HG03039 (cell line): ENCODE measurements around the gene CH25H.

Source experiments
- ATAC-seq: cut with Tn5 transposase; IDR thresholded peaks from one replicate; pipeline ENCODE4 v1.9.1; 2021; ENCODE audit warnings: mild to moderate bottlenecking, moderate library complexity; ENCODE audit not compliant: unreplicated experiment

Gene CH25H

DNA sequence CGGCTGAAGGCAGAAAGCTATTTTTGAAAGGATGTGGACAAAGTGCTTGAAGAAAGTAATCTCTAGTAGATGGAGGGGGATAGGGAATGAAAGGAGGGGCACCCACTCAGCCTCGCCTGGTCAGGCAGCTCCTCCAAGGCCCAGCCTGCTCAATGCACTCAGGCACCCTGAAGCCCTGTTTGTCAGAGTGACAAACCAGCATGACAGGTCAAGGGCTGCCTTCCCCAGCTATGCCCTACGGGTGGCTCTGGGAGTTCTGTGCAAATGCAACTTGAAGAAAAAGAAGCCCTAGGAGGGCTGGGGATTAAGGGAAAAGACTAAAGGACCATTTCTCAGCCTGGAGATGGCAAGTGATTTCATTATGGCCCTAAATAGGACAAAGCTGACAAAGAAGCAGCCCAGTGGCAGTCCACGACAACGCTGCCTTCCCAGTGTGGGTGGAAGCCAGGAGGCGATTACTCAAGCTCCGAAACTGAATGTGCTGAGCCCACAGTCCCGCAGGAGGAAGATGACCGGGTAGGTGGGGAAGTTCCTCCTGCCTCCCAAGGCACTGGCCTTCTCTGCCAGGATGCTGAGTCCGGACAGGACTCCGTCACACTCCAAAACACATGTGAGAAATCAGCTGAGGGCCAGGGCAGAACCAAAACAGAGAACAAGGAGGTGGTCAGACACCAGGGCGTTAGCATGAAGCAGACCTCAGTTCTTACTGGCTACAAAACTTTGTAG, 28.1 kb upstream of the CH25H start:
- ATAC-seq: no peak

DNA sequence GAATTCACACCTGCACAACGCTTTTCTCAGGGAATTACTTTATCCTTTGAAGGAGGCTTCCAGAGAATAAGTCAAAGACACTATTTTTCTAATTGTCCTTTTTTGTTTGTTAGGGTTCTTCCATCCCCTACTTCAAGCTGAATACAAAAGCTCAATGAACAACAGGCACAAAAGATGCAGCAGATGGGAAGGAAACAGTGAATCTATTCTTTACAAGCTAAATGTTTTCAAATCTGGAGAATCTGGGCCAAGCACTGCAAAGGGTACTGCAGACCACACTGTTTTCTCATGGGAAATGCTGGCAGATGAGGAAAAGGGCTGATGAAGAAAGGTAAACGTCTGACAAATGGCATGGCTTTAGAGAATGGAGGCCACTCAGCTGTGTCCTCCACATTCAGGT, 25.9 kb upstream of the CH25H start:
- no peak for ATAC-seq

DNA sequence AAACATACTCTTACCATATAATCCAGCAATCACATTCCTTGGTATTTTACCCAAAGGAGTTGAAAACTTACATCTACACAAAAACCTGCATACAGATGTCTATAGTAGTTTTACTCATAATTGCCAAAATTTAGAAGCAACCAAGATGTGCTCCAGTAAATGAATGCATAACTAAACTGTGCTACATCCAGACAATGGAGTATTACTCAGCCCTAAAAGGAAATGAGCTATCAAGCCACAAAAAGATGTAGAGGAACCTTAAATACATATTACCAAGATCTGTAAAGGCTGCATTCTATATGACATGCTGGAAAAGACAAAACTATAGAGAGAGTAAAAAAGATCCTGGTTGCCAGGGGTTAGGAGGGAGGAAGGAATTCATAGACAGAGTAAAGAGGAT, 21.8 kb upstream of the CH25H start:
- ATAC-seq: no peak

DNA sequence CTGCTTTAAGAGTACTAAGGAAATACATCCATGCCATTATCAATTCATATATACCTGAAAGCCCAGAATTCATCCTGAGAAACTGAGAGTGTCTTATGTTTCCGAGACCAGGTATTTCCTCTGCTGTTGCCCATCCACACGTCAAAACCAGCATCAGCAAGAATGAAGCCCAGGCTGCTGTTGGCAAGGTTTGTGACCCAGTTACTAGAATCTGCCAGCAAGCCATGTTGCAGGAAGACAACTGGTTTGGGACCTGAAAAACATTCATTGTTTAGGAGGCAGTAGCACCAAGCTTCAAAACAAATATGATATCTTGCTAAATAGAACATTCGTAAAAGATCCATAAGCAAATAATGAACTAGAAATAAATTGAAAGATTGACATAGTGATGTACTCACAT, 21.0 kb upstream of the CH25H start:
- ATAC-seq: no peak

DNA sequence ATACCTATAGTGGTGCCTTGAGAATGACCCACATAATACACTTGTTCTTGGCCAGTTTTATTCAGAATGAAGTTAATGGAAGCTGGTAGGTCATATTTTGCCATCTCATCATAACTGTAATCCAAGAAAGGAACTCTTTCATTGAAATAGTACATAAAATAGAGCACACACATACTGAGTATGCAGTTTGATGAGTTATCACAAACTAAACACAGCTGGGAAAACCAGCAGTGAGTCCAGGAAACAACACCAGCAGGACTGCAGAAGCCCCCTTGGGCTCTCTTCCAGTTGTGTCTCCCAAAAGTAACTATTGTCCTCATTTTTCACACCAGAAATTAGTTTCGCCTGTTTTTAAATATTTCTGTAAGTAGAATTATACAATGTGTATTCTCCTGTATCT, 19.8 kb upstream of the CH25H start:
- ATAC-seq: no peak

DNA sequence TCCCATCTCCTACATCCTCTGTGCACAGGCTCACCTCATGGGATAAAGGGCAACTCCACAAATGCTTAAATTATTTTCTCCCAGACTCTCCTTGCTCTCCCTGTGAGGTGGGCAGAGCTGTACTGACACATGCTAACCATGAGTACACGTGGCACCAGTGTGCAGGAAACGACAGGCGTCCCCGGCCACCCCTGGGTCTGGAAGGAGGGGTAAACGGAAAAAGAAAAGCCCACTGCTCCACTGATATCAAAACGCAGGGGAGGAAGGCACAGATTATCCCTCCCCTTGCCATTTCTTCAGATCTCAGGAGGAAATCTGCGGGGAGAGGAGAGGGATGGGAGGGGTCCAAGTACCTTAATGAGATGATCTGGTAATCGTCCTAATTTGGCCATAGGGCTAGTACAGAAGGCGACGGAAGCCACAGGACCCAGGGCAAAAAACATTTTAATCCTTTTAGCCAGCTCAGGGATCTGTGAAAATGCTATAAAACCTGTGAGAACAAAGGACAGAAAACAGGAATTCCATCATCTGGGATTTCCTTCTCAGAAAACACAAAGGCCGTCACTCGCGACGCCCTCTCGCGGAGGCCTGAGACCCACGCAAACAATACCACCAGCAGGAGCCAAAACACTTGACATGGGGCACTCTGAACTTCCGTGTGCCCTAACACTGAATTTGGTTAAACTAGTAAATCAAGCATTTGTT, 17.8 kb upstream of the CH25H start:
- ATAC-seq: no peak

DNA sequence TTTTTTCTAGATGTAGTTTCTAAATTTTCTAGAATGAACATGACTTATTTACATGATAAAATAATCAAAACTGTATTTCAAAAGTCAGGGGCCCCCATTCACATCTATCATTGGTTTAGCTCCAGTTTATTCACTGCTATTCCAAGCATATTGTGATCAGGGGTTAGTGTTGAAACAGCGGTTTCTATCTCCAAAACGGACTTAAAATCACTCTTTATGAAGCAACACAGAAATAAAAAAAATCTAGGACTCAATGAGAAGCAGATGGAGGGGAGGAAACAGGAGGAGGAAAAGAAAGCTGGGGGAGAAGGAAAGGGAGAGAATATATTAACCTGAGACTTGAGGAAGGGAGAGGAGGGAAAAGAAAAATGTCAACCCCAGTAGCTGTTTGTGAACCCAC, 14.8 kb upstream of the CH25H start:
- no peak for ATAC-seq

DNA sequence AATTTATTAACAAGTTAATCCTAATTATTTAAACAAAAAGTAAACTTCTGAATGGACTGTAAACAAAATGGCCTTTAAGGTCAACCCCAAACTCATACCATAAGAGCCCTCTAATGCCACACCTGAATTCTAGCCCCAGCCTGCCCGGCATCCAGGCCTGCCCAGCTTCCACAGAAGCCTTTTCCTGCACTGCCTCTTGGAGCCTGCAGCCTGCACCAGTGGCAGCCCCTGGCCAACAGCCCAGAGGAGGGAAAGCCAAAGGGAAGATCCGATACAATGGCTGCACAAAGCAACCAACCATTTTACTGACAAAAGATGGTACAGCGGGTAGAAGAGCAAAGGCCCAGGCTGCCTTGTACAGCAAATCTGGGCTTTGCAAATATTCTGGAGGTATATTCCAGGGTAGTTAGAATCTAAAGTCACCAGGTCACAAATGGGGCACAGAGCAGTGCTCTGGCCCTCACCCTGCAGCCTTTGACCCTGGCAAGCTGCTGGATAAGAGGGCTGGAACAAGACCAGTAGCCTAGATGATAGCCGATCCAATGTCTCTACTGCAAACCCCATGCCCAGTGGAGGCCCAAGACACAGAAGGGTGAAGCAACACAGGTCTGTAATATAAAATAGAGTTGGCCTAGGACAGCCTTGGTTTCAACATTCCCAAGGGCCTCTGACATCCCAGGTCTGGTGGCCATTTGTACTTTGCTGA, 12.5 kb upstream of the CH25H start:
- no peak for ATAC-seq

DNA sequence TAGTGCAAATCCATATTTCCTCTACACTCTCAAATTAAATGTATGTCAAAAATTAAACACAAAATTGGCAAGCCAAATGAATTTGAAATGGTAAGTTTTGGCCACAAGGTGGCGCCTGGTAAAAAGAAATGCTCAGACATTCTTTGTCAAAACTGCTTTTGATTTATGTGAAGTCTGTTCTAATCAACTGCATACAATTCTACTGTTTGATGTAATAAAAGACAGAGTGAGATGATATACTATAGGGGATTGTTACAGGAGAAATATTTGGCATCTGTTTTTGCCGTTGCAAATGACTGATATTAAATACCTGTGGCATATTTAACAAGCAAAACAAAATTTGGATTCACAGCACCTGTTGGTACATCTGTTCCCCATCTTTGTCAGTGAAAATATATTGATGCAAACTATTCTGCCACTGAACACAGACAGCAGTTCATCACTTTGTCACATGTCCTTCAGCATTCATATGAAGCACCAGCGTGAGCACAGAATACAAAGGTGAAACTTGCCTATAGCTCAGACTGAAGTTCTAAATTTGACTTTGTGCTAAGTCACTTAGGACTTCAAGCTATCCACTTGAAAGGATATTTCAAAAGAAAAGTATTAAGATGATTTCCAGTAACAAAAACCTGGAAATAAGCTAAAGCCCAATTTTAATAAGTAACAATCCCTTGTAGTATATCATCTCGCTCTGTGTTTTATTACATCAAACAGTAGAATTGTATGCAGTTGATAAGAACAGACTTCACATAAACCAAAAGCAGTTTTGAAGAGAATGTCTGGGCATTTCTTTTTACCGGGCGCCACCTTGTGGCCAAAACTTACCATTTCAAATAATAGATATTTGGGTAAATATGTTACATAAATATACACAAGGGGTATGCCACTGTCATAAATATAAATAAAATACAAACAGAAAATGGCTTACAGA, 10.2 kb upstream of the CH25H start:
- ATAC-seq: no peak

DNA sequence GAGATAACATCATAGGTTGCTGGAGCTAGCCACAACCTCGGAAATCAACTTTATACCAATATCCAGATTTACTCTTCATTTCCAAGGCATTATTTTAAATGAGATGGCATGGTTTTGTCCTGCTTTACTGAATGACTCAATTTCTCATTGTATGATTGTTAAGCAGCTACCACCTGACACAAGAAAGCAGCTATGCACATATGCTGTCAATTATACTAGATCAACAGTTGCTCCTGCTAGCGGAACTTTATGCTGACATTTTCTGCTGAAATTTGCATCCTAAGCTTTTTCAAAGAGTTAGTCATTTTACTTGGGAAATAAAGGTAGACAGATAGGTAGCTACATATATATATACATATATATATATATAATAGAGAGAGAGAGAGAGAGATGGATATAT, 8.9 kb upstream of the CH25H start:
- ATAC-seq: no peak

DNA sequence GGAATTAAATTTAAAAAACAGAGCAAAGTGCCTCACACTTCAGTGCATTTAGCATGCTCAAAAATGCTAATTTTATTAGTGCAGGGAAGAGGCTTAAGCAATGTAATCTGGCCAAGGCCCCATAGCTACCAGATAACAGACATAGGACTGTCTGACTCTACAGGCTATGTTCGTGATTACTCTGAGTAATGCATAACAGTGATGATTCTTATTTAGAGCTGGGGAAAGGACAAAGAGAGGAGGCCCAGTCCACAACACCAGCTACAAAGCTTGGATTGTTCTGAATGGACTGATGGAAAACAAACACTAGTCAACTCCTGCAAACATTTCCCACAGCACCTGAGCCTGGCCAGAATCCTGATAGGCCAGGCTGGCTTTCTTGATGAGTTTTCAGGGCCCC, 8.4 kb upstream of the CH25H start:
- no peak for ATAC-seq

DNA sequence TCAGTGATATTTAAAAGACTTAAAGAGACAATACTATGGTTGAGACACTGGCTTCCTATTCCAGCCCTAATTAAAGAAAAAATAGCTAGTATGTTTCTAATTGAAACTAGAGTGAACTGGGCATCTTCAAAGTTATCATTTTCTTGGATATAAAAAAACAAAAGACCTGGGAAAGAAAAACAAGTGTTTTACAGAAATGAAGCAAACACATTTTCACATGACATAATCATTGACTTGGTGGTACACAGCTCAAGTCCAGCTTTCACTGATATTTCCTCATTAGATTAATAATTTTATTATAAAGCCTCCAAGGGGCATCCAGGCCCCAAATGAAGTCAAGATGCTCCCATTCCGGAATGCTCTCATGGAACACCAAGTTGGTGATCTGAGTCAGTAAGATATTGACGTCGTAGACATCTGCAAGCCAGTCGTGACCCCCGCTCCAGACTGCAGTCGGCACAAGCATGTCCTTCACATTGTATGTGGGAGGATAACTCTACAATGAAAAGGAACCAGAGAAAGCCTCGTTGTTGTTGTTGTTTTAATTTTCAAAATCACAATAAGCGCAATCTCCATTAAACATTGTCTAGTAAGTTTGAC, 7.5 kb upstream of the CH25H start:
- no peak for ATAC-seq

DNA sequence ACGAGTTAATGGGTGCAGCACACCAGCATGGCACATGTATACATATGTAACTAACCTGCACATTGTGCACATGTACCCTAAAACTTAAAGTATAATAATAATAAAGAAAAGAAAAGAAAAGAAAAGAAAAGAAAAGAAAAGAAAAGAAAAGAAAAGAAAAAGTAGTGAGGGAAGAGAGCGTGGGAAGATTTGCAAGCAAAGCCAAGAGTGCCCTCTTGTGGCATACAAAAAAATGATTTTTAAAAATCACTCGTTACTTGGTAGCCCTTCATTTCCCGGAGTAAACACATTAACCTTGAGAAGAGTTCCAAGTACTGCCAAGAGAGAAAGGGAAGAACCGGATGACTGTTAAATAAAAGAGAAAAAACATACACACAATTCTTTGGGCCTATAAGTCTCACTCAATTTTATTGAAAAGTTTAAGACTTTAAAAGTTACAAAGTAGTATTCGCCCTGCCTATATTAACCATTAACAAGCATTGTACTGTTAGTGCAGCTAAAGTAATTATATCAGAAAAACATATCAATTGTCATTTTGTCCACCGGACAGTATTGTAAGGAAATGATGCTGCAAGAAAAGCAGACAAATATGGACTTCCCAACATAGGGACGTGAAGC, 6.2 kb upstream of the CH25H start:
- no peak for ATAC-seq

DNA sequence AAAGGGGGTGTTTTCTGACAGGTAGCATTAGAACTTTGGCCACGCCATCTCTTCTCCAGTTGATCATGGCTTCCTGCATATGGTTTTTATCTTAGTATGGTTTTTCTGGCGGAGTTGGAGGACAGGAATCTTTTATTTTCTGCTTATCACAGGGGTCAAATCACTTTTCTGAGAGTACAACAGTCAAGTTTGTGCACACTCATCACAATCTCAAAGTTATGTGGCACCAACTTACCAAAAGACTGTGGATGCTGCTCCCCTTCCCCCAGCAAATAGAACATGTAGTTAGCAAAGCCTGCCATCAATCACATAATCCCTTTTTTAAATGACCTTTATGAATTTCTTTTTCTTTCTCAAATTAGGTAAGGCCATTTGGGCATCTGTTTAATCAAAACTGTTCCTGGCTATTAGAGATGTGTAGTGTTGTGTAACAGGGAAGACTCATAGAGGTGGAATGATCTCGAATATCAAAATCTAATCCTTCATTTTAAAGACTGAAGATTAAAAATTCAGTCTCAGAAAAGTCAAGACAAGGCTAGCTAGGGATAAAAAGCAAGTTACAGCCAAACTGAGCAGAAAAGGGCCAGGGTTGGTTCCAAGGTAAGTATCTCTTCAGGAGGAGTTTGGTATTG, 3.8 kb upstream of the CH25H start:
- no peak for ATAC-seq

DNA sequence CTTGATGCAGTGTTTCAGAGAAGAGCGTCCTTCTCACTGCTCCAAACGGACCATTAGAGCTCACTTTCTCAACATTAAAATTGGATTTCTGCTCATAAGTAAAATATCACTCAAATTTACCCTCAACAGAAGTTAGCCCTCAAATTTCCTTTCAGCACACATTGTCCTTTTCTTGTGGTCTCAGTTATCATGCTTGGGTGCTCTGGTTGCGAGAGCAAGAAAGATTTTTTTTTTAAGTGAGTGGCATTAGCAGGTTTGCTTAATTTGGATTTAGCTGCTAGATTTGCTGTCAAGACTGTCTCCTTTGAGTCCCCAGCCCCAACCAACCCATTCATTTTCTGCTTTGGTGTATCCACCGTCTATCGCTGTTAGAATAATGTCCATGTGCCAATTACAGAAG, 2.6 kb upstream of the CH25H start:
- no peak for ATAC-seq

DNA sequence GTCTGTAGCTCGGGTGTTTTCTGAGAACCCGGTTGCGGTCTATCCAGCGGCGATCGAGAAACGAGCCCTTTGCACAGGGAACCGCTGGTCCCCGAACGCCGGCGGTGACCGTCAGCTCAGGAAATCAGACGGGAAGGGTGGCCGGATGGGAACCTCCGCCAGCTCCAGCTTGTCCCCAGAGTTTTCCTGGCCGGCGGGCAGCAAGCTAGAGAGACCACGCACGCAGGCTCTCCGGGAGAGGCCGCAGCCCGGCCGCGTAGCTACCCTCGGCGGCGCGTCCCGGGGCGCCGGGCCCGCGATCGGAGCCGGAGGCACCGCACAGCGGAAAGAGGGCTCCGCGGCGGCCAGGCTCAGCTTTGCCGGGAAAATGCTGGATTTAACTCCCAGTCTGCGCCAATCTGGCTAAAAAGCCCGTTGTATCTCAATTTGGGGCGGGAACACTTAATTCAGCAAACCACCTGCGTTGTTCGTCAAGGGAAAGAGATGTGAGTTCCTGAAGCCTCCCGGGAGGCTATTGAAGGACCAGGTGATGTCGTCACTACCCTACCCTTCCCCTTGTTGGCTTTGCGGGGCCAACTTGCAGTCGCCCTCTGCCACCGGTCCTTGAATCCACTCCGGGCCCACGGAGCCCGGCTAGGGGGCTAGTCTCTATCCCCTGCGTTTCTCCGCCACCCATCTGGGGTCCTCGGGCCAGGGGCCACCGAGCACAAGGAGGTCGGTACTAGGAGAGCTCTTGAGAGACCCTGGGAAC, 859 bp upstream of the CH25H start:
- ATAC-seq: no peak

DNA sequence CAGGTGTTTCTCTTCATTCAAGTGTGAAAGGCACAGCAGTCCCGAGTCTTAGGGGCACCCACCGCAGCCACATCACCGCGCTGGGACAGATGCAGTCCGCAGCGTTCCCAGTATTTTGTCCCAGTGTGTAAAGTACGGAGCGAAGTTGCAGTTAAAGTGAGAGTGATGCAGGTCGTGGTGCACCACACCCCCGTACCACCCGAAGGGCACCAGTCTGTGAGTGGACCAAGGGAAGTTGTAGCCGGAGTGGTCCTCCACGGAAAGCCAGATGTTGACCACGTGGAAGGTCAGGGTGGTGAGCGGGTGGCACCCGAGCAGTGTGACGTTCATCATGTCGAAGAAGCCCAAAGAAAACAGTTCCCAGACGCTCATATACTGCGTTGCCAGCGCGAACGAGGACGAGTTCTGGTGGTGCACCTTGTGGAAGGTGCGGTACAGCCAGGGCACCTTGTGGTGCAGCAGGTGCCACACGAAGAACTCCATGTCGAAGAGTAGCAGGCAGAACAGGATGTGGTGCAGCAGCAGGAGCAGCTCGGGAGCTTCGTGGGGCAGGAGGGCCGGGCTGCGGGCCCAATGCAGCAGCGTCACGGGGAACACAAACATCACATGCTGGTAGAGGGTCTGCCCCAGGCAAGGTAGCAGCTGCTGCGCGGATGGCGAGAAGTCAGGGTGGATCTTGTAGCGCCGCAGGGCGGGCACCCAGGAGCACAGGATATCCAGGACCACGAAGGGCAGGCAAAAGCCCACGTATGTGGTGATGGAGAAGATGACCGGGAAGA, 526 bp downstream of the CH25H start:
- ATAC-seq: no peak

DNA sequence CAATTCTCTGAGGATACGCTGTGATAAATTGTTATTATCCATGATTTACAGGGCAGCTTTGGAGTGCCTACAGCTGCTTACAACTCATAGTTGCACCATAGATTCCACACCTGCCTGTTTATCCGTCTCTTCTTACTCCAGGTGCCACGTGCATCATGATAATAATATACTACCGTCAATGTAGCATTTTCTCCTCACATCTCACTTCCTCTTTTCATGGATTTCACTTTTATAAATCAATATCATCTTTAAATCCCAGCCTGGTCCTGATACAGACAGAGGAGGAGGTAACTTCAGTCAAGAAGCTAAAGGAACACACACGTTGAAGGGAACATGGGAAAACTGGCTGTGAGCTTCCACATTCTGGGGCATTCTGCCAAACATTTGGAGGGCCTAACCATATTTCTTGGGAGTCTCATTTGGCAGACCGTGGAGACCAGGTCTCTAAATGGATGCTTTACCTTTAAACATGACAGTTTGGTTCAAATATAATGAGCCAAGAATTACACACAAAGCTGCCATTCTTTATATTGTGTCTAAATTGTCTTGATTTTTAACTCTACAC, 2.4 kb downstream of the CH25H start:
- no peak for ATAC-seq
